ENCODE data around the gene AMOTL2. TPM values are rescaled to one million over a fixed set of nuclear protein-coding genes. Genes with fewer than 3 reads are reported as not detected.
A peak's percentile ranks its signal among the peaks of the same experiment; 100 is the strongest.

AMOTL2 gene
- total and polyA plus RNA-seq, 2 experiments from 2014 or later: 156 to 347 TPM

DNA sequence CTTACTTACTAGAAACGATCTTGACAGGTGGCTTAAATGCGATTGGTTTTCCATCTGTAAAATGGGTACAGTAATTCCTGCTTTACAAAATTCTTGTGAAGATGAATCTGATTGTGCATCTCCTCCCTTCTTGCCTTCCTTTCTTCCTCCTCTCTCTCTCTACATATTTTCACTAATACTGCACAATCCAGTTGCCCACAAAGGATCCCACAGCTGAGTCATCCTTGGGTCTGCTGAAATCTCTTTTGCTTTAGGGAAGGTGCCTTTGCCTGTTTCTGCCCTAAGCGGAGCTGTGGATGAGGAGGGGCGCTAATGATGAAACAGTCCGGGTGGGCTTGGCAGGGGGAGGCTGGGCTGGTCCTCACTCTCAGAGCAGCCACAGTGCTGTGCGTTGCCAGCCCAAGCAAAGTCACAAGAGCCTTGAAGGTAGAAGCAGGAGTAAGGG is 46.1 kb downstream of the AMOTL2 start:
- H3K79me2 ChIP-seq (ENCODE audit: insufficient read depth): no peaks in the 10 kb centered on the region
- peak; percentile 93 for DNase-seq
- no peak overlapping the region; the same call in 1 of the 2 replicates for H3K4me3 ChIP-seq
- H3K36me3 ChIP-seq (ENCODE audit: low read depth): no peaks in the 10 kb centered on the region
- TF ChIP-seq EZH2 (IDR thresholded peaks at IDR 0.05; ENCODE audit: insufficient read depth, poor library complexity, severe bottlenecking) (no peak), EZH2phosphoT487 (IDR thresholded peaks at IDR 0.05; ENCODE audit: insufficient read depth, low read depth) (no peak)
- no peaks in the 10 kb centered on the region for H3K9me2 ChIP-seq (ENCODE audit: insufficient read depth)
- 5 to 11% methylated on average over 6 of the region's 6 CpGs for WGBS, 2 experiments (ENCODE audit: low coverage in 1 of 2, low lambda C conversion rate in 2 of 2, missing lambda C conversion rate in 2 of 2)
- H3K4me1 ChIP-seq (ENCODE audit: insufficient read depth): peaks cover 85% of the 10 kb centered on the region
- peaks cover 74% of the 10 kb centered on the region for H3F3A ChIP-seq (ENCODE audit: insufficient read depth)
- no peaks in the 10 kb centered on the region for H3K9me3 ChIP-seq (ENCODE audit: low read depth)
- in situ Hi-C loops (cut with MboI): no loop called here
- no peaks in the 10 kb centered on the region for H3K27me3 ChIP-seq (replicated peaks; ENCODE audit: insufficient read depth)
- H3K27ac ChIP-seq: peak overlapping the region; percentile 94
- H3K4me2 ChIP-seq (ENCODE audit: unreplicated experiment): peak overlapping the region; percentile 75
- H2AFZ ChIP-seq: no peak overlapping the region
- H4K20me1 ChIP-seq (ENCODE audit: insufficient read depth): no peaks in the 10 kb centered on the region
- H3K9ac ChIP-seq: peak overlapping the region; percentile 49

DNA sequence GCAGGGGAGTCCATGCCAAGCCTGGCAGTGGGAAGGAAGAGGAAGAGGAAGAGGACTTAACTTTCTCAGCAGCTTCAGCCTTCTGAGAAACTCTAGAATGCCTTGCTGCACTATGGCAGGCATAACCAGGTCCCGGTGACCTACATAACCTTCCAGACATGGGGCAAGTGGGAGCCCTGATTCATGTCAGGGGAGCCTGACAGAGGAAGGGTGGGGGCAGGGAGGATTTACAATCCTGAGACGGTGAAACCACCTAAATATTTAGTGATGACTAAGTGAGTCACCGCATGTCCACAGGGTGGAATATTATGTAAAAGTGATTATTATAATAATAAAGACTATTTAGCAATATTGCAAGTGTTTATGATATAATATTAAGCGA is 46.7 kb downstream of the AMOTL2 start:
- H3K9ac ChIP-seq: peak overlapping the region; percentile 72
- H3K9me3 ChIP-seq (ENCODE audit: low read depth): no peaks in the 10 kb centered on the region
- H3K27ac ChIP-seq: peak overlapping the region; percentile 94
- H4K20me1 ChIP-seq (ENCODE audit: insufficient read depth): no peaks in the 10 kb centered on the region
- H2AFZ ChIP-seq: no peak overlapping the region
- peak overlapping the region; percentile 75 for H3K4me2 ChIP-seq (ENCODE audit: unreplicated experiment)
- H3K4me1 ChIP-seq (ENCODE audit: insufficient read depth): peaks cover 79% of the 10 kb centered on the region
- no peaks in the 10 kb centered on the region for H3K9me2 ChIP-seq (ENCODE audit: insufficient read depth)
- H3F3A ChIP-seq (ENCODE audit: insufficient read depth): peaks cover 71% of the 10 kb centered on the region
- peak overlapping the region; percentile 41 for H3K4me3 ChIP-seq
- TF ChIP-seq EZH2 (IDR thresholded peaks at IDR 0.05; ENCODE audit: insufficient read depth, poor library complexity, severe bottlenecking): no peak
- no peak for TF ChIP-seq EZH2phosphoT487 (IDR thresholded peaks at IDR 0.05; ENCODE audit: insufficient read depth, low read depth)
- peak; percentile 95 for DNase-seq
- 11 to 12% methylated on average over 4 of the region's 4 CpGs for WGBS, 2 experiments (ENCODE audit: low coverage in 1 of 2, low lambda C conversion rate in 2 of 2, missing lambda C conversion rate in 2 of 2)
- in situ Hi-C loops (cut with MboI): no loop called here
- H3K27me3 ChIP-seq (replicated peaks; ENCODE audit: insufficient read depth): no peaks in the 10 kb centered on the region
- no peaks in the 10 kb centered on the region for H3K36me3 ChIP-seq (ENCODE audit: low read depth)
- no peaks in the 10 kb centered on the region for H3K79me2 ChIP-seq (ENCODE audit: insufficient read depth)

DNA sequence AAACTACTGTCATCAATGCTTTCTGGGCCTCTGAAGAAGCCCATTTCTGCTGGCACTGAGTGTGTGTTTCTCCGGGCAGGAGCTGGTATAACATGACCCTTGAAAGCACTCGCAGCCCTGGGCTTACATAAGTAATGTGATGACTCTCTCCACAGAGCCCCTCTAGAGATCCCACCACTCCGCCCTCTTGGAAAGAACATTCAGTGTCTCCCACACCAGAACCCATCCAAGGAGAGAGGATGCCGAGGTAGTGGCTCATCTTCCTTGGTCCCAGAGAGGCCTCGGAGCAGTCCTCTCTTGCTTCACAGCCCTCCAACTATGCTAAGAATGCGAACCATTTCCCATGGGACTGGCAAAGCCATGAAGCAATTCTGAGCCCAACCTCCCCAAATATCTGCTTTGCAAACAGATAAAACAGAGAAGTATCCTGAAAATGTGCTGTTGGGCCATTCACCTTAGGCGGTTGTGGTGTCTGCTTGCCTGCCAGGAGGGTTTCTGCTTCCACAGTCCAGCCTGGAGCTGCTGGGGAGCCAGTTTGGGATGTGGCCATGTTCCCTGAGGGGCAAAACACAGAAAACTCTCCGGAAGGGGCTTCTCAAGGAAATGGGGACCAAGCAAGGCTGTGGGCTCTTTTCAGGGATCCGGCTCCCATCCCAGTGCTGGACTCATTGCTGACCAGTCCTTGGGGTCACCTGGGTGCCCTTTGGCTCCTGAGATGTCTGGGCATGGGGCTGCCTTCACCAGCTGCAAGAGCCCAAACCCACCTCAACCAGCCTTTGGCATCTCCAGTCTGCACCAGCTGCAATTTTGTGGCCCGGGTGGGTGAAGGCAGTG is 47.3 kb downstream of the AMOTL2 start:
- in situ Hi-C loops (cut with MboI): no loop called here
- Histone ChIP-seq H3K4me2 (ENCODE audit: unreplicated experiment) (peak overlapping the region; percentile 75), H3K9me3 (ENCODE audit: low read depth) (no peaks in the 10 kb centered on the region), H3K4me3 (peak overlapping the region; percentile 41), H2AFZ (no peak overlapping the region), H3K27me3 (replicated peaks; ENCODE audit: insufficient read depth) (no peaks in the 10 kb centered on the region), H3K9me2 (ENCODE audit: insufficient read depth) (no peaks in the 10 kb centered on the region), H3K79me2 (ENCODE audit: insufficient read depth) (no peaks in the 10 kb centered on the region), H4K20me1 (ENCODE audit: insufficient read depth) (no peaks in the 10 kb centered on the region), H3K36me3 (ENCODE audit: low read depth) (no peaks in the 10 kb centered on the region), H3K9ac (peak overlapping the region; percentile 72), H3K4me1 (ENCODE audit: insufficient read depth) (peaks cover 73% of the 10 kb centered on the region), H3F3A (ENCODE audit: insufficient read depth) (peaks cover 66% of the 10 kb centered on the region), H3K27ac (peak overlapping the region; percentile 94)
- WGBS, 2 experiments (ENCODE audit: low coverage in 1 of 2, low lambda C conversion rate in 2 of 2, missing lambda C conversion rate in 2 of 2): 10 to 11% methylated on average over 10 of the region's 10 CpGs
- TF ChIP-seq EZH2 (IDR thresholded peaks at IDR 0.05; ENCODE audit: insufficient read depth, poor library complexity, severe bottlenecking) (no peak), EZH2phosphoT487 (IDR thresholded peaks at IDR 0.05; ENCODE audit: insufficient read depth, low read depth) (no peak)
- DNase-seq: peak; percentile 99

DNA sequence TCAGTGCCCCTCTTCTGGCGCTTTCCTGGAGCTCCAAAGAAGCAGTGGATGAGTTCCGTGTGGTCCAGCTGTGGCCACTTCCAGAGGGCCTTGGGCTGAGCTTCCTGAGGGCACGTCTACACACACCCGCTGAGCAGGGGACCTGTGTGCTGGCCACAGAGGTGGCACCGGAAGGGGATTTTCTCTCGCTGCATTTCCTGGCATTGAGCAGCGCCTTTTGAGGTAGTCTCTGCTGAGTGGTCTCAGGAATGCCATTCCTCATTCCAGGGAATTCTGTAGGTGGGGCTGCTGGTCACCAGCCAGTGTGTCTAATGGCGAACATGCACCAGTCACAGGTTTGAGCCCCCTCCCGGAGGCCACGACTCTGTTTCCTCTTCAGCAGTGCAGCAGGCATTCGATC is 48.1 kb downstream of the AMOTL2 start:
- DNase-seq: no peak
- Histone ChIP-seq H3K9me3 (ENCODE audit: low read depth) (no peaks in the 10 kb centered on the region), H3K36me3 (ENCODE audit: low read depth) (no peaks in the 10 kb centered on the region), H3K27ac (peak overlapping the region; percentile 94), H4K20me1 (ENCODE audit: insufficient read depth) (no peaks in the 10 kb centered on the region), H3K79me2 (ENCODE audit: insufficient read depth) (no peaks in the 10 kb centered on the region), H3K27me3 (replicated peaks; ENCODE audit: insufficient read depth) (no peaks in the 10 kb centered on the region), H2AFZ (no peak overlapping the region), H3F3A (ENCODE audit: insufficient read depth) (peaks cover 58% of the 10 kb centered on the region), H3K9me2 (ENCODE audit: insufficient read depth) (no peaks in the 10 kb centered on the region), H3K4me3 (no peak overlapping the region), H3K4me2 (ENCODE audit: unreplicated experiment) (peak overlapping the region; percentile 67), H3K9ac (peak overlapping the region; percentile 24; the same call in 1 of the 2 replicates), H3K4me1 (ENCODE audit: insufficient read depth) (peaks cover 66% of the 10 kb centered on the region)
- in situ Hi-C loops (cut with MboI): no loop called here
- TF ChIP-seq EZH2 (IDR thresholded peaks at IDR 0.05; ENCODE audit: insufficient read depth, poor library complexity, severe bottlenecking): no peak
- no peak for TF ChIP-seq EZH2phosphoT487 (IDR thresholded peaks at IDR 0.05; ENCODE audit: insufficient read depth, low read depth)
- 90 to 94% methylated on average over 11 of the region's 11 CpGs for WGBS, 2 experiments (ENCODE audit: low coverage in 1 of 2, low lambda C conversion rate in 2 of 2, missing lambda C conversion rate in 2 of 2)
